Measurements from ENCODE around the gene PTPRH.

Gene PTPRH

DNA sequence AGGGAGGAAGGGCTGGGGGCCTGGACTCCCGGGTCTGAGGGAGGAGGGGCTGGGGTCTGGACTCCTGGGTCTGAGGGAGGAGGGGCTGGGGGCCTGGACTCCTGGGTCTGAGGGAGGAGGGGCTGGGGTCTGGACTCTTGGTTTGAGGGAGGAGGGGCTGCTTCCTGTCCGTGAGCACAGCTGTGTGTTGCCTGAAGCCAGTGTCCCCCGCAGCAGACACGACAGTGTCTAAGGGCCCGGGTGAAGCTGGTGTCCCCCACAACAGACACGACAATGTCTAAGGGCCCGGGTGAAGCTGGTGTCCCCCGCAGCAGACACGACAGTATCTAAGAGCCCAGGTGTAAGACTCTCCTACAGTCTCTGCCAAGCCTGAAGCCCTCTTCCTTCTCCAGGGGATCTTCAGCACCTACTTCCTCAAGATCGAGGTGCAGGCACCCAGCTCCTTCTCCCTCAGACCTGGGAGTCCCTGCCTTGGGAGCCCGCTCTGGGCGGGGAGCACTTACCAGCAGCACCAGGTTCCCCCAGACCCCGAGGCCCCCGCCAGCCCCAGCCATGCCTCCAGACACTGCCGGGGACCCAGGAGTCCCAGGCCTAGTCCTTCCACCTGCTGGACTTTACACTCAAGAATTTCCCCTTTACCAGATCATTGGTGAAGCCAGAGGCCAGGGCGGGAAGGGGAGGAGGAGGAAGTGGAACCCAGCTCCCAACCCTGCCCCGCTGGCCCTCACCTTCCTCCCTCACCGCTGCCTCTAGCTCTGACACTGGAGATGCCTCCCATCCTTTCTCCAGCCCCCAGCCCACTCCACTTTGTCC is at the start of gene PTPRH:
Gene PTPRH (minus strand): TSS at position 622 of the 813 bp plus-strand sequence. CDS start 68 bp downstream, at position 554.
- no peak for DNase-seq

GRCh38 chr19:55258476-55258827 is 49.2 kb upstream of the PTPRH start:
- DNase-seq: peak in 12 of 51 donors; percentile 30 to 83 (median 55)

- peak in 5 of 51 donors; percentile 16 to 37 (median 22) for DNase-seq
Observed at GRCh38 chr19:55257461-55258420, 48.4 kb upstream of the PTPRH start.

DNA sequence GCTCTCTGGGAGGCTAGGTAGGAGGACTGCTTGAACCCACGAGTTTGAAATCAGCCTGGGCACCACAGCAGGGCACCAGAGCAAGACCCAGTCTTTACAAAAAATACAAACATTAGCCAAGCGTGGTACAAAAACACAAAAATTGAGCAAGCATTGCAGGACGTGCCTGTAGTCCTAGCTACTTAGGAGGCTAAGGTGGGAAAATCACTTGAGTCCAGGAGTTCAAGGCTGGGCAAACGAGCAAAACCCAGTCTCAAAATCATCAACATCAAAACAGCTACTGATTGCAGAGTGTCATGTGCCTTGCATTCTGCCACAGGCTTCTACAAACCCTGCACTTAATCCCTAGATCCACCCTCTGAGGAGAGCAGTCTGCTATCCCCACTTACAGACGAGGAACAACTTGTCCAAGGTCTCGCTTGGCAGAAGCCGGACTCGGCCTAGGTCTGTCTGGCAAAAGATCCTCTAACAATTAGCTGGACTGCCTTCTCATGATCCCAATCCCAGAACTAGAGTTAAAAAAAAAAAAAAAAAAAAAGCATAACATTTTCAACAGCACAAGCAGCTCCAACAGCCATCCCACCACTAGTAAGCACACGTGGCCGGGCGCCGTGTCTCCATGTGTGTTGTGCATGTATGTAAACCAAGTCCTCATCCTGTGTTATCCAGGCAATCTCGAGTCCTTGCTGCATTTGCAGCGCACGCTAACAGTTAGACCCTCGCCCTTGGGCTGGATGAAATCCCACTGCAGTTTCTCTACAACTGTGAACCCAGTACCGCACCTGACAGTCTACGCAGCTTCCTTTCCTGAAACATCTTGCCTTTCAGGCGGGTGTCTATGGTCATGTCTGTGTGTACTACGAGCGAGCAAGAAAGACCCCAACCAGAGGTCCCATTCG is 47.5 kb upstream of the PTPRH start:
- DNase-seq: no peak

DNA sequence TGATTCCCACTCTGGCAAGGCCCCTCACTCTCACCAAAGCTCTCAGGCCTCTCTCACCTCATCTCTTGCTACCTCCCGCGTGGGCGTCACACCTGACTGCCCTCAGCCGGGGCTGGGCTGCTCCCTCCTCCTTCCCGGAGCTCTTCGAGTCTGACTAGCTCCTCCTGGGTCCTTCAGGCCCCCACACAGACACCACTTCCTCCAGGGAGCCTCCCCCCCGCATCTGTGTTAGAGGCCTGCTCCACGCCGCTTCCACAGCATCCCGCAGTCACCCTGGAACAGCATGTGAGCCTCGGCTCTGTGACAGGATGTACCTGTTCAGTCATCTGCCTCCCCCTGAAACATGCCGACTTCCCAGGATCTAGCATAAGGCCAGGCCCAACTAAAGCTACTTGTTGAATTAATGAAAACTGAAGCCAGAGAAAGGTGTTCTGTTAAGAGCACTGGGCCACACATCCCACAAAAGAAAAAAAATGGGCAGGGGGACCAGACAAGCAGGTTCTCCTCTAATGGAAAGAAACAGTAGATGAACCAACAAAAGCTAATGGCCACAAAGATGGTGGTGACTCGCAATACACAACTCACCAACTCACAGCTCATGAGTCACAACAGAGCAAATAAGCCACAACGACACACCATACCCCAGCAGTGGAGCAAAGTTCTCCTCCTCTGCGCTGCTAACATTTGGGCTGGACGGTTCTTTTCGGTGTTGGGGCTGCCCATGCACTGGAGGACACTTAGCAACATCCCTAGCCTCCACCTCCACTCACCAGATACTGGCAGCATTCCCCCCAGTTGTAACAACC is 46.5 kb upstream of the PTPRH start:
- DNase-seq: no peak

DNA sequence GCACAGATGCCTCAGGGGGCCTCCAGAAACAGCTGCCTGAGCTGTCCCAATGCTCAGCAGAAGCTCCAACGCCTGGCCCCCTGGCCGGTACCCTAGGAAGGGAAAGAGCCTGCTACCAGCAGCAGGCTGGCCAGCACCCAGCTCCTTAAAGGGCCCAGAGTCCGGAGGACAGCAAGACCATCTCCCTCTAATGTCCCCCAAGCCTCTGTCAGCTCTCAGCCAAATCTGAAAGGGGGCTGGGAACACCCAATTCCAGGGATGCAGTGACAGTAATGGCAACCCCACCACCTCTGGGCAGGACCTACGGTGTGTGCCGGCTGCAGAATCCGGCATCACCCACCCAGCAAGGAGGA is 45.3 kb upstream of the PTPRH start:
- peak in 1 of 51 donors; percentile 5 for DNase-seq

DNA sequence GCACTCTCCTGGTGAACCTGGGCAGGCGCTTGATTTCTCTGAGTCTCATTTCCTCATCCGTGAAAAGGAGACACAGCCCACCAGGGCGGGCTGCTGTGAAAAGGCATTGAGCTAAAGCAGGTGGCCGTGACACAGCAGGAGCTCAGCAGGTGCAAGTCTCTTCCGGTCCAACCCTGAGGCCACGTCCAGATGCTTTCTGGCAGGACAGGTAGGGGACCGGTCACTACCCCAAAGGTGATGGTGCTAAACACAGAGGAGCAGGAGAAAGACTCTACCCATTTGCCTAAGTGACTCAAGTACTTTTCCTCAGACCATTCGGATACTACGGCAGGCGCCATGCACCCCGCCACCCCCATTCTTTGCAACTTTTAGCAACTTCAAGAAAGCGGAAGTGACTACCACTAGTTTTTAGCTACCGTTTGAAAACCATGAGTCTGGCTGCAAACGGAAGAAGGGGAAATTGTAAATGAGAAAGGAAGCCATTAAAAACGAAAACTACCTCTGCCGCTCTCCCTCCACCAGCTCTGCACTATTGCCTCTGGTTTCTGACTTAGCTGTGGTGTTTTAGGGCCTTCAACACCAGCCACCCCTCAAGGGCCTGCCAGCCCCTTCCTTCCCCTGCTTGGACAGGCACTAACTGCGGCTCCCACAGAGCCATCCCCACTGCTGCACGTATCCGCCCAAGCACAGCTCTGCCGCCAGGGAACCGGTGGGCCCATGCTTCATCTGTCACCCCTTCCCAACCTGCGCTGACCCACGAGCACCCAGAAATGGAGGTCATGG is 44.7 kb upstream of the PTPRH start:
- DNase-seq: peak in 1 of 51 donors; percentile 8

GRCh38 chr19:55252760-55253663 is 43.7 kb upstream of the PTPRH start:
- no peak for DNase-seq

GRCh38 chr19:55251341-55252081 is 42.2 kb upstream of the PTPRH start:
- DNase-seq: no peak

DNA sequence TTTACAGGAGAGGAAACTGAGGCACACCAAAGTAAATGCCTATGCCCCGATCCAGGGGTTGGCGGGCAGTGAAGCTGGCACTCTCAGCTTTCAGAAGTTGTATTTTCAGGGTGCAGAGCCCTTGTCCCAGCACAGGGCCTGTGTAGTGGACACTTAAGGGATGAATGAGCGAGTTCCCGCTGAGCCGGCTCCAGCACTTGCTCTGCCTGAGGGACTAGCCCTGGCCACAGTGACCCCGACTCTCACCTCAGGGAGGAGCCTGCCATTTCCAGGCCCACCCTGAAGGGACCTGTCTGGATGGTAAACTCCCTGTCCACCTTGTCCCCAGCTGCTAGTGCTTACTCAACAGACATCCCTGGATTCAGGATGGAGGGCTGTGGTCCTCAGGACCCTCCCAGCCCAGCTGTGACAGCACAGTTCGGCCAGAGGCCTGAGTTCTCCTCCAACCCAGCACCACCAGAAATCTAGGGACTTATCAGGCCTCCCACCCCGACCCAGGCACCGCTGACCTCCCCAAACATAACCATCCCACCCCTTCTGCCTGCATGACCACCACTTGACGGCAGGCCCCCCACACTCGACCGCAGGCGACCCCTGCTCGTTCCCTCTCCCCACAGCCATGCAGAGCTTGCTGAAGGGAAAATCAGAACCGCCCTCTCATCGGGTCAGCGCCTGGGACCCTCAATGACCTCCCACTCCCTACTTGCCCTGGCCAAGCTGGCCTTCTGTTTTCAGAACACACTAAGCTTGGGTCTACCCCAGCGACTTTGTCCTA is 41.1 kb upstream of the PTPRH start:
- no peak for DNase-seq

- no peak for DNase-seq
Observed at GRCh38 chr19:55249841-55250240, 40.5 kb upstream of the PTPRH start.

- DNase-seq: no peak
Observed at GRCh38 chr19:55248704-55249103, 39.4 kb upstream of the PTPRH start.

DNA sequence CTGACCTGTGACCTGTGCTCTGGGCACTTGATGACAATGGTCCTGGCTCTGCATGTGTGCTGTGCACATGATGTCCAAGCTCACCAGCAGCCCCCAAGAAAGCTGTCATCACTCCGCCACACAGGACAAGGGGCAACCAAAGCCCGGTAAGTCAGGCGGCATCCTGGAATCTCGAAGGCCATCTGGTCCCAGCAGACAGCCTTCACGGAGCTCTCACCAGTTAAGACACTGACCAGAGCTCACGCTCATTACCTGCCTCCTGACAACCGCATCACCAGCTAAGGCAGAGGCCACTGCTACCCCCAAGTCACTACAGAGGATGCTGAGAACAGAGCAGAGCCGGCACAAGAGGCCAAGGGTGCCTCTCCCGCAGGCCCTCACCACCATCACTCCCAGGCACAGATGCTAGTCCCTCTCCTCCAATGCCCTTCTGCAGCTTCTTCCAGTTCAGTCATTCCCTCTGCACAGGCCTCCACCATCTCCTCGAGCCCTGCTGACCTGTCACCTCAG is 38.9 kb upstream of the PTPRH start:
- DNase-seq: no peak

DNA sequence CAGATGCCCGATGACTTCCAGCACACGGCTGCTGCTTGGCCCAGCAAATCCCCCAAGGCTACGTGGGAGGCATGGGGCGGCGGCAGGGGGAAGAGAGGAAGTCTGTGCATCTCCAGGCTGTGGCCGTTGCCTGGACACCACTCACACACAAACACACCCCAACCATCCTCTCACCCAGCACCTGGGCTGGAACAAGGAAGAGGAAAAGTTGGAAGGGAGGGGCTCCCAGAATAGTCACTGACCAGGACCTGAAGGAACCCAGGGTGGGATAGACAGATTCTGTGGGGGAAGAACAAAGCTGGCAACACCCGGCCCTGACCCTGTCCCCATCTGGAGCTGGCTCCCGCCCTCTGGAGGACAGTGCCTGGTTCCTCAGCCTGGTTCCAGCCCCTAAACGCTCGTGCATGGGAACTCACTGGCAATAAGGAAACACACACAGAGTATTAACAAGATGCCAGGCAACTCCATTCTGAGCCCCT is 38.4 kb upstream of the PTPRH start:
- no peak for DNase-seq

- no peak for DNase-seq
Observed at GRCh38 chr19:55246462-55247451, 37.5 kb upstream of the PTPRH start.
